Mesenteric fat pad (tissue), 1 donor: ENCODE results near the gene METAP1D. TPM values are rescaled to one million over a fixed set of nuclear protein-coding genes. Genes with fewer than 3 reads are reported as not detected.

ENCODE experiments used
- DNase-seq: peaks from one replicate; pipeline ENCODE4 v3.0.0-alpha.2; 2020; ENCODE audit warnings: low spot score
- total RNA-seq: library from RNA; stranded (reverse); fragmentation: NEBNext Ultra II Directional; extraction: Animal tissue kit (Norgen Biotek cat#: 25700); gene quantifications from one replicate; pipeline ENCODE4 v1.2.1, GENCODE V29; 2021
- donor health status: DM: yes; HTN: yes; CAD: no.

METAP1D gene
- total RNA-seq, 1 donor from 2014 or later, result 5.5 TPM

- DNase-seq, result no peak
Observed at GRCh38 chr2:172129404-172129803, 129.7 kb downstream of the METAP1D start.

Other genes starting within 250 kb of the METAP1D start
- 12.2 TPM for gene SLC25A12, start 105.7 kb upstream of the METAP1D start, total RNA-seq
- gene HAT1, start 77.5 kb upstream of the METAP1D start, total RNA-seq, result 34.0 TPM
- 0.19 TPM for gene DLX1, start 85.6 kb downstream of the METAP1D start, total RNA-seq
- gene DLX2, start 102.9 kb downstream of the METAP1D start, total RNA-seq, result not detected